Fibroblast of gingiva (primary cell): Measurements from ENCODE around the gene COPS4.
"Not testable (repeated sequence)": the region's sequence is repeated elsewhere in the genome, so short reads cannot be mapped to it uniquely, and the experiment has no call there.

Experiments
- DNase-seq: peaks from one replicate; pipeline ENCODE4 v3.0.0-alpha.2; 2011; ENCODE audit warnings: low read depth

COPS4 gene

GRCh38 chr4:83083925-83084475 lies 49.0 kb downstream of the COPS4 start:
- DNase-seq = no peak

- DNase-seq = not testable (repeated sequence)
Measured at GRCh38 chr4:83084956-83085355, 50.0 kb downstream of the COPS4 start.

DNA sequence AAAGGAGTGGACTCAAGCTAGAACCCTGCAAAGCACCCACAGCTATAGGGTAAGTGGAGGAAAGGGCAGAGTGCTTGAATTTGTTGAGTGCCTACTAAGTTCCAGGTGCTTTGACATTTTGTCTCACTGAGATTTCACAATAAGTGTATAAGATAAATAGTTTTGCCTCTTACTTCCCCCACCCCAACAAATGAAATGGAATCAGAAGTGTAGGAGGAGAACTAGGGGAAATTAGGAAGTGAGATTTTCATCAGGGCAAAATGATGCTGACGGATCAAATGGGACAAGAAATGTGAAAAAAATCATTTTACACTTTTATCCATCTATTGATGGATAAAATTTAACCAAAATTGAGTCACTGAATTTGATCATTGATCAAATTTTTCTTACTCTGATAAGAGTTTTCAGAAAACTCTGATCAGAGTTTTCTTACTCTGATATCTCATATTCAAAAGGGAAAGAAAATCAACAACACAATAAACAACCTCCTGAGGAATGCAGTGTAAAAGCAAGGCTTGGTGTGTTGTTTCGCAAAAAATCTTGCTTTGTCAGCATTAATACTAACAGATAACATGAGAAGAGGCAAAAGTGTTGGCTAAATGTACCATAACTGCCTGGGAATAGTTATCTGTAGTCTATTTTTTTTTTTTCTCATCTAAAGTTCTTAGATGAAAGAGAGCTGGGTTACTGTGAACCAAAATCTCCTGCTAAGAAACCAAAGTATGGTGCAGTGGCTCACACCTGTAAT lies 54.6 kb downstream of the COPS4 start:
- DNase-seq = no peak

GRCh38 chr4:83093060-83093640 lies 58.2 kb downstream of the COPS4 start:
- DNase-seq = no peak

DNA sequence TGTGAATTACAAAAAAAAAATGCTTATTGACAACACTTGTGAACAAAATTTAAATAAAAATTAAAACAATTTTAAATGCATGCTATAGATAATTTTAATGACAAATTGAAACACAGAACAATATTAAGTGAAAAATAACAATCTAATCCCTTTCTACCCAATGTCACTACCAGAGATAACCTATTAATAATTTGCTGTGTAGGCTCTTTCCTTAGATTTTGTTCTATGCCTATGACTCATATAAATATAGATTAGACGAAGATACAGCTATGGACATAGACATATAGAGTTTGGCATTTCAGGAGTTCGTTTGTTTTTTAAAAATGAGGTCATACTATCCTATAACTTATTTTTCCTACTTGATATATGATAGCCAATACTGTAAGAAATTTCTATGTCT lies 61.4 kb downstream of the COPS4 start:
- DNase-seq = no peak

DNA sequence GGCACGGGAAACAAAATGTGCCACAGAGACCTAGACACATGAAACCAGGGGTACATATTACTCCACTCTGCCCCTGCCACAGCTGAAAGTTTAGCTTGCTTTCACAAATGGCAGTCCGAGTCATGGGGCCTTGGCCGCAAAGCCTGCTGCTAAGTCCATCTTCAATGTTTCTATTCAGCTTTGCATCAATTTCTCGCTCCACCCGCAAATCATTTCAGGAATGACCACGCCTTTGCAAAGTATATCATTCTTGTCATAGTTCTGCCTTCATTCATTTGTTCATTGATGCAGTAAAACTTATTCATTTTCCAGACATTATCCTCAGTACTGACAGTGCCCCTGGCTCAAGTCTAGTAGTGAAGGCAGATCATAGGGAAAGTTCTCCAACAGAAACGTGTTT lies 70.0 kb downstream of the COPS4 start:
- no peak for DNase-seq

DNA sequence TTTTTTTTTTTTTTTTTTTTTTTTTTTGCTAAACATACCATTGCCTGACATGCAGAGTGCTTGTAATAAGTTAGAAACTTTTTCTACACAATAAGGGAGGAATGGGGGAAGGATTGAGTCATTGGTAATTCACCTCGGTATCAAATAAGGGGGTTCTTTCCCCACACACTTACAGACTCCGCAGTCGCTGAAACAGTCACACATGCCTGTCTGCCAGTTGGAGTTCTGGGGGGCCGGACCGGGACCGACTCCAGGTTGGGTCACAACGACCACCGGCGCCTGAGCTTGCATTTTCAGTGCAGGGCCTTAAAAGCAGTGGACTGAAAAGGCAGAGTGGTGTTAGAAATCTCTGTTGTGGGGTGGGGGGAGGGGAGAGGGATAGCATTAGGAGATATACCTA lies 72.6 kb downstream of the COPS4 start:
- DNase-seq = no peak

- DNase-seq = no peak
Measured at GRCh38 chr4:83108101-83108861, 73.3 kb downstream of the COPS4 start.

DNA sequence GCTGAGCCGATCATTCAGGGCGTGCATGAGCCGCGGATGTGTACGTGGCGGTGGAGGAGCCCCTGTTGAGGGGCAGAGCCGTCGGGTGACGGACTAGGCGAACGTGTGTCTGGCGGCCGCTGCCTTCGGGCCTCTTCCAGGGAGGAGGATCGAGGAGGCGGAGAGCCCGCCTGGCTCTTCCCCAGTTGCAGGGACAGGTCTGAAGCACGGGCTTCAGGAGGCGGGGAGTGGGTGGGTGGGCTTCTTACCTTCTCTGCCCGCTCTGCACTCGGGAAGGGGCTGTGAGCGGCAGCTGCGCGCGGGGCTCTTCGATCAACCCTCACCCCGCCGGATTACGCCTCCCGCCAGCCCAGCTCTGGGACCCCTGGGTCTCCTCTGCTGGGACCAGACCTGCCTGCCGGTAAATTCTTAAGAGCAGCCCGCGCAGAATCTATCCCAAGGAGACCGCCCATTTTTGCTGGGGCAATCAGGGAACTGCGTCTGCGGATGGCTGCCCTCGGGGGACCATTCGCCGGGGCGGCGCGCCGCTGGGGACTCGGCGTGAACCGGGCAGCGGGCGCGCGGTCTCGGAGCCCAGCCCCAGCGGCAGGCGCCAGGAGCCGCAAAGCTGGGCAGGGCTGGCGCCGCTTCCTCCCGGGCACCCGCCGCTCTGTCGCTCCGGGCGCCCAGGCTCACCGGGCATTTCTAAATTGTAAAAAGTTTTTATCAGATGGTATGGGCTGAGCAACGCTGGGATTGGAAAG lies 74.7 kb downstream of the COPS4 start:
- peak; percentile 23 for DNase-seq

DNA sequence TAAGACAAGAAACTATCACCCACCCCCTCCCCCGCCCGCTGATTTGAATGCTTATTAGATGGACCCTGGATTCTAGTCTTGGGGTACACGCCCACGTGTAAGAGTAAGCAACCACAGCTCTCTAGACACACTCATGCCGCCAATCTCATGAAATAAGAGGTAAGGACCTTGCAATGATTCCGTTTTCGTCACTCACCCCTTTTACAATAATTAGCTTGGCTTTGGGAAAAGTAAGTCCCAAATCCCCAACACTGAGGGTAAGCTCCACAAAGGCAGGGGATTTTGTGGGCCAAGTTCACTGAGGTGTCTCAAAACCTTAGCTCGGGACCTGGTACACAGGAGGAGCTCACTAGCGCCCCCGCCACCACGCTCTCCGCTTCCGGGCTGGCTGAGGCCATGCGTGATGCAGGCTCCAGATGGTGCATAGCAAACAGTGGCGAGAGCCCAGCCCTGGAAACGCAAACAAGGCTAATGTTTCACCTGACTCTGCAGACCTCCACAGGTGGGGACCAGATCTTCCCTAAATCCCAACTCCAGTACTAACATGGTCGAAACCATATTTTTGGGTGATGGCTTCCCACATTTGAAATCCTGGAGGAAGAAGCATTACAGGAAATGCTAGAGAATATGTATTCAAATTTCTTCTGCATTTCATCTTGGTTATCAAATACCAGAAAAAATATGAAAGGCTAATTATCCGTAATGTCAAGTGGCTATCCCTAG lies 75.4 kb downstream of the COPS4 start:
- peak; percentile 75 for DNase-seq

DNA sequence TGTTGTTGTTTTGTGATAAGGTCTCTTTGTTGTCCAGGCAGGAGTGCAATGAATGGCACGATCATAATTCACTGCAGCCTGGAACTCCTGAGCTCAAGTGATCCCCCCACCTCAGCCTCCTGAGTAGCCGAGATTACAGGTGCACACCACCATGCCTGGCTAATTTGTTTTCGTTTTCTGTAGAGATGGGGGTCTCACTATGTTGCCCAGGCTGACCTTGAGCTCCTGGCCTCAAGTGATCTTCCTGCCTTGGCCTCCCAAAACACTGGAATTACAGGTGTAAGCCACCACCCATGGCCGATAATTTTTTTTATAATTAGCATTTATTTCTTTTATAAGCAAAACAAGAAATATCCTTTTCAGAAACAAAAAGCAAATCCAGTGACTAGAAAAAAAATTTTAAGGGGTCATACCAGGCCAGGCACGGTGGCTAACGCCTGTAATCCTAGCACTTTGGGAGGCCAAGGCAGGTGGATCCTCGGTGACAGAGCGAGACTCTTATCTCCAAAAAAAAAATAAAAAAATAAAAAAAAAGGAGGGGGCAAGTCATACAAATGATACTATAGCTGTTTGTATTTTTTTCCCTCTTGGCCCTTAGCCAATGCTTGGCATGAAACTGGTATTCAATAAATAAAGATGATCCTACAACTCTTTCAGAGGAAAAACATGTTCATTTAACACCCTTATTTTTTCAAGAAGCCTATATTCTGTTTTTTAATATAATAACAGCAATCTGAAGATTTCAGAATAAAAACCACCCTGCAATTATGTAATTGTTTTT lies 76.2 kb downstream of the COPS4 start:
- DNase-seq = no peak

- DNase-seq = not testable (repeated sequence)
Measured at GRCh38 chr4:83111751-83112141, 76.8 kb downstream of the COPS4 start.

- no peak for DNase-seq
Measured at GRCh38 chr4:83112231-83112630, 77.2 kb downstream of the COPS4 start.

- DNase-seq = no peak
Measured at GRCh38 chr4:83112678-83113428, 77.9 kb downstream of the COPS4 start.

DNA sequence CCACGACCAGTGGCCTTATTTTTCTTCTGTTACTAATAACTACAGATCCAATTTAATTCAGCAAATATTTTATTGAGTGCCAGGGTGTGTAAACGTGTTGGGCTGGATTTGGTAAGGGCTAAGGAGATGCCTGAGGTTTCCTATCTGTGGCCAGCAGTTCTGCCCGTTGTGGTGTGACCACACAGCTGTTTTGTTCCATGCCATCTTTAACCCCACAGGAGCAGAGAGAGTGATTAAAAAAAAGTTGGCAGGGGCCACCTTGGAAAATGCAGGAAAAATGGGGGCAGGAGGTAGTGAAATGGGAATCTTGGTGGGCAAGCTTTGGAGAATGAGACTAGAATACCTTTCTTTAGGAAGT lies 78.4 kb downstream of the COPS4 start:
- no peak for DNase-seq

DNA sequence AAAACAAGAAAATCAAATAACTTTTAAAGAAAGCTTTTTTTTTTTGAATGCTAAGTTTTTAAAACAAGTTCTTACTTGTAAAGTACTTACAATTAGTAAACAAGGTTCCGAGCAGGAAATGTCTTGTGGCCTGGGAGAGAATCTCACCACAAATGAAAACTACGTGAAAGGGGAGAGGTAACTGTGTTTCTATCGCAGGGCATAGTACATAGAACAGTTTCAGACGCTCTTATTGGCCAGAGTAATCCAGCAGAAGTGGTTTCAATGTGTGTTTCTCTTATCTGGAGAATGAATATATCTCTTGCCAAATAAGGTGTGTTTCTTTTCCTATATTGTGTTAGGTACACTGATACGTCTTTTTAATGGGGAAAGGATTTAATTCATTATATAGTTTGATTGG lies 79.6 kb downstream of the COPS4 start, which contains the start of gene PLAC8:
Gene PLAC8, minus strand, starts transcription at position 154 of the 400 bp plus-strand sequence. CDS start 6,808 bp downstream, outside the sequence.
- no peak for DNase-seq

DNA sequence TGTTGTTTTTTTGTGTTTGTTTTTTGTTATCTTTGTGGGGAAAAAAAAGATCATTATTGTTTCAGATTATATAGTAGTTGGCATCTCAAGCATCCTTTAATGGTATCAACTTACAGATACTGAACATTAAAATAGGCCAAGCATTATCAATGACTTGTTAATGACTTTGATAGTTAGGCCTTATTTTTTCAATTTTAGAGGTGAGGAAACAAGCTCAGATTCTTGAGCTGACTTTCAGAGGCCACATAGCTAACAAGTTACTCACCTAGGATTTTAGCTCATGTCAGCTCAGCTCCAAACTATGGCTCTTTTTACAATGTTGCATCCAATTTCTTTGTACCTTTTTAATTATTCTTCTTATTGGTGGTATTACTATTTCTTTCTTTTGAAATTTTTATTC lies 80.0 kb downstream of the COPS4 start:
- DNase-seq = peak; percentile 25

GRCh38 chr4:83115656-83116285 lies 80.8 kb downstream of the COPS4 start:
- DNase-seq = no peak

DNA sequence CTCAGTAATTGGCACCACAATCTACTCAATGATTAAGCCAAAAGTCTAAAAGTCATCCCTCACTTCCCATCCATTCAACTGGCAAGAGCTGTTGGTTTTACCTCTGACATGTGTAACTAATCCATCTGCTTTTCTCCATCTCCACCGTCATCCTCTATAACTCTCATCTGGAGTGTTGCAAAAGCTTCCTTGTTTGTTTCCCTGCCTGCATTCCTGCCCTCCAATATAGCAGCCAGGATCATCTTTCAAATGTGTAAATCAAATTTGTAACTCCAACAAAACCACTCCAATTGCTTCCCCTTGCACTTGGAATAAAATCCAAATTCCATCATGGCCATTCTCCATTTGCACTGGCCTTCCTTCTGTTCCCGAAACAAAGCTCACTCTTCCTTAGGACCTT lies 83.9 kb downstream of the COPS4 start:
- peak; percentile 79 for DNase-seq
